Stimulated activated CD8-positive, alpha-beta memory T cell treated with anti-CD3 and anti-CD28 coated beads, Interleukin-7, amount 100 ng/mL, for 48 hours (primary cell): Measurements from ENCODE around the gene CORO2A.
"Not testable (repeated sequence)": the region's sequence is repeated elsewhere in the genome, so short reads cannot be mapped to it uniquely, and the experiment has no call there.

Experiments used
- DNase-seq, 2 donors: peaks; one replicate each; pipeline ENCODE4 v3.0.0-alpha.2; 2020; ENCODE audit warnings: low read depth in 1 of 2; ENCODE audit errors: extremely low read depth in 1 of 2

Gene CORO2A

GRCh38 chr9:98191671-98192502 lies 550 bp downstream of the CORO2A start:
- DNase-seq = no peak

GRCh38 chr9:98191181-98191608 lies 1.2 kb downstream of the CORO2A start:
- DNase-seq = no peak

- DNase-seq = no peak
Measured at GRCh38 chr9:98190757-98191105, 1.7 kb downstream of the CORO2A start.

- no peak for DNase-seq
Measured at GRCh38 chr9:98189412-98189811, 3.0 kb downstream of the CORO2A start.

GRCh38 chr9:98187926-98188325 lies 4.5 kb downstream of the CORO2A start:
- DNase-seq = no peak

GRCh38 chr9:98186236-98186635 lies 6.2 kb downstream of the CORO2A start:
- no peak for DNase-seq

- DNase-seq = no peak
Measured at GRCh38 chr9:98185611-98186171, 6.7 kb downstream of the CORO2A start.

- DNase-seq = no peak
Measured at GRCh38 chr9:98185021-98185567, 7.3 kb downstream of the CORO2A start.

GRCh38 chr9:98184326-98184725 lies 8.1 kb downstream of the CORO2A start:
- no peak for DNase-seq

GRCh38 chr9:98182889-98183599 lies 9.4 kb downstream of the CORO2A start:
- DNase-seq = no peak

GRCh38 chr9:98182069-98182820 lies 10.2 kb downstream of the CORO2A start:
- DNase-seq = no peak

- DNase-seq = no peak
Measured at GRCh38 chr9:98181746-98182068, 10.7 kb downstream of the CORO2A start.

- DNase-seq = no peak
Measured at GRCh38 chr9:98180996-98181395, 11.4 kb downstream of the CORO2A start.

GRCh38 chr9:98178874-98179850 lies 13.3 kb downstream of the CORO2A start:
- DNase-seq = no peak

GRCh38 chr9:98176391-98177259 lies 15.8 kb downstream of the CORO2A start:
- DNase-seq = no peak

GRCh38 chr9:98175762-98176161 lies 16.7 kb downstream of the CORO2A start:
- DNase-seq = no peak

- no peak for DNase-seq
Measured at GRCh38 chr9:98175028-98175569, 17.3 kb downstream of the CORO2A start.

GRCh38 chr9:98174502-98174918 lies 17.9 kb downstream of the CORO2A start:
- DNase-seq = not testable (repeated sequence)

GRCh38 chr9:98173181-98173580 lies 19.3 kb downstream of the CORO2A start:
- no peak for DNase-seq
